PFSK-1 (cell line): ENCODE data around the gene MAML2.

Experiments
- POLR2AphosphoS5 ChIP-seq: IDR thresholded peaks from 2 replicates; pipeline ENCODE4 v1.6.1; 2012; ENCODE audit warnings: low read depth, mild to moderate bottlenecking, control low read depth, low read length, moderate library complexity
- REST ChIP-seq, 2 experiments: IDR thresholded peaks; 2 replicates each; pipeline versions ENCODE4 v1.6.1 to v1.8.0; 2011 to 2012; ENCODE audit warnings: low read depth in 2 of 2, low read length in 2 of 2, control low read depth in 1 of 2, inconsistent platforms in 1 of 2, mild to moderate bottlenecking in 1 of 2, moderate library complexity in 1 of 2; ENCODE audit not compliant: insufficient read depth in 1 of 2

GRCh38 chr11:96322775-96323641, 20.0 kb downstream of the MAML2 start:
- TF ChIP-seq POLR2AphosphoS5 (no peak), REST (IDR thresholded peaks at IDR 0.05; ENCODE audit: insufficient read depth in 1 of 2, low read depth in 2 of 2, low read length in 2 of 2) (no peak)
